Left cardiac atrium (tissue), 4 donors: ENCODE data around the gene CACNA2D3. TPM values are rescaled to one million over a fixed set of nuclear protein-coding genes. Genes with fewer than 3 reads are reported as not detected.

Experiments
- ATAC-seq, 2 donors: fragments of 200-7000 bp; cut with Tn5 transposase; one replicate each; pipeline ENCODE4 v1.9.1; 2020; ENCODE audit warnings: mild to moderate bottlenecking in 2 of 2, moderate library complexity in 2 of 2
- DNase-seq: peaks from one replicate; pipeline ENCODE4 v3.0.0-alpha.2; 2020
- intact Hi-C, 2 donors: fragments of 100-400 bp; cut with DNase I; formaldehyde crosslinking; loops; one replicate each; pipeline versions ENCODE4 v1.14.1 to v1.15.1; 2022 to 2023
- total RNA-seq, 2 donors: library from RNA; stranded (reverse); fragmentation: NEBNext Ultra II Directional; extraction: Animal tissue kit (Norgen Biotek cat#: 25700); gene quantifications; one replicate each; pipeline ENCODE4 v1.2.1, GENCODE V29; 2021
- donor health status: DM: no; HTN: yes; CAD: no.
- donor health status: DM: no; HTN: yes; CAD: no; lungs with severe emphysema.
- donor health status: DM: yes; HTN: yes; CAD: no.
- donor health status: Dilated cardiomyopathy.

The CACNA2D3 gene
- total RNA-seq, 2 donors from 2014 or later = 17.3 to 24.2 TPM

DNA sequence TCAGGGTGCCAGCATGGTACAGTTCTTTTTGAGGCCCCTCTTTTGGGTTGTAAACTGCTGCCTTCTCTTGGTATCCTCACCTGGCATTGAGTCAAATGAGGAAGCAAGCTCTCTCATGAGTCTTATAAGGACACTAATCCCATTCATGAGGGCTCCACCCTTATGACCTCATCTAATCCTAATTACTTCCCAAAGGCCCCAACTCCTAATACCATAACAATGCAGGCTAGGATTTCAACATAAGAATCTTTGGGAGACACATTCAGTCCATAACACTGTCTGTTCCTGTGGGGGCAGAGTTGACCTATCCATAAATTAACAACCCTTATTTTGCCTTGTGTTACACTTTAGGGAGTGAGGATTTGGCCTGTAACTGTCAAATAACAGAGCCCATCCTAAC lies 527.2 kb downstream of the CACNA2D3 start:
- ATAC-seq = no peak
- no peak for DNase-seq
- intact Hi-C loops = no loop called here

DNA sequence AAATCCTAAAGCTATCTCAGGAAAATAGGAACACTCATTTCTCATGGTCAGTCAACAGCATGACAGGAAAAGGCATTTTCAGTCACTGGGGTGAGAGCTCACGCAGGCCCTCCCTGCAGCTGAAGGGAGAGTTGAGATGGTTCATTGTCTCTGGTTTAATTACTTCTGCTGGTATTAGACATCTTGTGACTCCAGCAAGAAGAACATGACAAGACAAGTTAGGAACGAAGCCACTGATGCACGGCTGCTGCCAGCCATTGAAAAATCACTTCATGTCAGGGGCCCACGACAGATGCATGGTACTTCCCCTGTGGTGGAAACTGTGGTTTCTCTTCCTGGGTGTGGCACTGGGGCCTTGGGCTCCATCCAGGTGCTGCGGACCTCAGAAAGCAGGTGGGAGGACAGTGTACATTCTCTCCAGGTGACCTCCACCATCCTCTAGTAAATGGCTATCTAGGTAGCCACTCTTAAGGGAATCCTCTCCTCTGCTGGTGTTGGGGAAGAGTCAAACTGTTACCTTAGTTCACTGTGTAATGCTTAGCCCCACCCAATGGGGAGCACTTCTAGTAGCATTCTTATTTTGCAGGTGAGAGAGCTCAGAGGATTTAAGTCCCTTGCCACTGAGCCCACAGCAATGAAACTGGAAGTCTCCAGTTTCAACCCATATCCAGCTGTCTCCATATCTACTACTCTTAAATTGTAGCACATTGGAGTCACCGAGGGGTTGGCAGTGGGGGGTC lies 531.3 kb downstream of the CACNA2D3 start:
- DNase-seq (no peak), ATAC-seq (no peak)
- intact Hi-C loops = no loop called here

DNA sequence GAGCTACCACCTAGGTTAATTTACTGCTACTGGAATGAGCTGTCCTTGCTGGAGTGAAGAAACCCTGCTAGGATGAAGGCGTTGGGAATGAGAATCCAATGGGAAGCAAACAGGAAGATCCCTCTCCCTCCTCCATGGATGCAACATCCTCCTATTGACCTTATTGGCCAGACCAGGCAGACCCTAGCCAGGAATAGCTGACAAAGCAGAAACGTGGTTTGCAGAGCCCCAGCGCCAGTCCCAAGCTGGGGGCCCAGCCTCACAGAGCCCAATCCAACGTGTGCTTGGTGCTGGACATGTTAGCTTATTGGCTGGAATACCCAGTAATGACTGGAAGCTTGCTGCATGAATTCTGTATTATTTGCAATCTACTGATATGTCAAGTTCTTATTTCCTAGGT lies 532.4 kb downstream of the CACNA2D3 start:
- no peak for DNase-seq
- intact Hi-C loops = no loop called here

DNA sequence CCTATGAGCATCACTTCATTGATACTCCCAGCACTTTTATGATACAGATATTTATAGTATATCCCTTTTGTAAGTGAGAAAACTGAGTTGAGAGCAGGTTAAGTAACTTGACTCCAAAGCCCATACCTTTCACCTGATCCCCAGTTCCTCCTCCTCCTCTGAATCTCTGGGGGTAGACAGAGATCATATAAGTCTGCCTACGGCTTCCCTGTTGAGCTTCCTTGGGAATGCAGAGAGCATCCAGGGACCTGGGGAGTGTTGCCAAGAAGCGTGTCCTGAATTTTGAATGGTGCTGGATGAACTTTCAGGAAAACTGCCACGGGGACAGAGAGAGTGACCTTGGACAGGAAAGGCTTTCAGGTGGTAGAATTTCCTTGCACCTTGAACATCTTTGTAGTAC lies 537.0 kb downstream of the CACNA2D3 start:
- ATAC-seq (no peak), DNase-seq (no peak)
- intact Hi-C loops = no loop called here

More for the DNA sequence above, 532.4 kb downstream of the CACNA2D3 start:
- ATAC-seq = no peak

DNA sequence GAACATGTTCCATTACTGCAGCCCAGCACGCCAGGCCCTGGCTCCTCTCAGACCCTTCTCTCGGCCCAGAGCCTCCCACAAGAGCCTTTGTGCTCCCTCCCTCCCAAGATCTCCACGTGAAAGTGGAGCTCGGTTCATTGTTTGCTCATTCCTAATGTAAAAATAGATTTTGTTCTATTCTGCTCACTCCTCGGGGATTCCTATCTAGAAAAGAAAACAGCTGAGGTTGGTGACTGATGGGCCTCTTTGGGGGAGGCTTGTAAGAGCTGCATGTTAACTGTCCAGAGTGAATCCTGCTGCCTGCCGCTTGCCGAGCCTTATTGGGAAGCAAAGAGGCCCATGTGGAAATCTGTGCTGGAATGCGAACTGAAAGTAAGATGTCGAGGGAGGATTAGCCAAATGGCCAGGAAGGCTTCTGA lies 538.4 kb downstream of the CACNA2D3 start:
- intact Hi-C loops = no loop called here
- peak; percentile 36 for DNase-seq

DNA sequence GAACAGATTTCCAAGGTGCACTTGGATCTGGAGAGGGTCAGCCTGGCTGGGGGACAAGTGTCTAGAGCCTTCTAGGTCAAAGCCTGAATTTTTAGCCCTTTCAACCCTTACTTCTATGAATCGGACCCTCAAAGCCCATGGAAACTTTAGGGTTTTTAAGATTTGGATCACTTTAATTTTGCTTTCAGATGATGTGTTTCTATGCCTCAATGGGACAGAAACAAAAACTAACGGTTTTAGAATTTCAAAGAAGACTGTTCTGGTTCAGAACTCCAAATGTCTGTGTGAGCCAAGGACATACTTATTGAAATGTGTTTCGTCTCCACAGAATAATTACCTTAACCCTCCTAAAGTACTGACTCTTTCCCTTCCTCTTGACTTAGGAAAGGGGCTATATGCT lies 538.8 kb downstream of the CACNA2D3 start:
- intact Hi-C loops = no loop called here
- no peak for ATAC-seq
- no peak for DNase-seq

More for the DNA sequence above, 538.4 kb downstream of the CACNA2D3 start:
- peak; percentile 78 to 82 for ATAC-seq

DNA sequence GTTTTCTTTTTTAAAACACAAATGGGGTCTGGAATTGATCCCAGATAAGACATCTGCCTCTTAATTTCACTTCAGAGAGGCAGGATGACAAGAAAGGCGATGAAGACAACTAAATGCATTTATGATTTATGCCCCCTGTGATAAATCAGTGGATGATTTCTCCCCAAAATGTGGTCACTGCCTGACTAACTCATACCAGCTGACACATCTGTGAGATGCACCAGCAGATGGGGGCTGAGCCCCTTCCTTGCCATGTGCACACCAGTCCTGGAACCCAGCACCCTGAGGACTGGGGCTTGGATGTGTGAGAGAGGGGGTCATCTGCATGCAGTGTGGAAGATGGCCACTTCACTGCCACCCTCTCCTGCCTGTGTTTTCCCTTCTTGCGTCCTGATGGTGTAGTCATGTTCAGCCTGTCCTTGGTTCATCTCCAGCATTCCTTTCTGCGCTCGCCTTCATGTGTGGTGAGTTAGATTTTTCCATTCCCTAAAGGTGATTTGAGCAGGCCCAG lies 541.2 kb downstream of the CACNA2D3 start:
- DNase-seq (no peak), ATAC-seq (no peak)
- intact Hi-C loops = no loop called here

DNA sequence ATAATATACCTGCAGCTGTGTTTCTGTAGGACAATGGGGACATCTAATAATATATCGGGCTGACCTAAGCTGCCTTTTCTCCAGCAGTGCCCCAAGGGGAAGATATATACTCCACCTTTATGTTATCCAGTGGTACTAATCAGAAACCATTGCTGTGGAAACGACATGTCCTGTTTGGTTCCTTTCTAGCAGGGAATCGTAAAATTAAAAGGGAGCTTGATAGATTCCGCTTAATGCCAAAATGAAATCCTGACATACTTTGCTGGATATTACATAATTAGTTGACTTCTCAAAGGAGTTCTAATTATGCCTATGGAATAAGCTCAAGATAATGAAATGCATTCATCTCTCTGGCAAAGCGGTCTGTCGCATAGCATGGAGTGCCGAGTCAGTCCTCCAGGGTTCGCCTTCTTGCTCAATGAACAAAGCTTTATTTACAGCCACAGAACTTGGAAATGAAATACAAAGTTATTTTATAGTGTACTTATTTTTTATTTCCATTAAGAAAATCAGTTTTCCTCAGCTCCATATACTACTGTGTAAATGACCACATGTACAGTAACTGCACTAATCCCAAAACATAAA lies 542.8 kb downstream of the CACNA2D3 start:
- ATAC-seq (no peak), DNase-seq (no peak)
- intact Hi-C loops = no loop called here

DNA sequence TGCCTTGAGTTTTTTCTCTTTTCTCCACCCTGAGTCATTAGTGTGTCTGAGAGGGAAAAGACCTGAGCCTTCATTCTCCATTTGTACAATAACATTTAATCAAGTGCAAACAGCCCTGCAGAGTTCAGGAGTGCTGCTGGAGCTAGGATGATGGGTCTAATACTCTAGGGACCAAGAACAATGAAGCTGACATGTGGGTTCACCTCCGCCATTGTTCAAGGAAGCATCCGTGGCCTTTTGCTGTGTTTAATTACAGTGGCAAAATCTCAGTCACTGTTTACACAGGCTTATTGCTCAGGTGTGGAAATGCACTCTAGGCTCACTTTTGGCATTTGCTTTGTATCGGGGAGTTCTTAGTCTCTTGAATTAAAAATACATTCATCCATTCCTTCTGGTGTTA lies 545.9 kb downstream of the CACNA2D3 start:
- DNase-seq (no peak), ATAC-seq (no peak)
- intact Hi-C loops = no loop called here

DNA sequence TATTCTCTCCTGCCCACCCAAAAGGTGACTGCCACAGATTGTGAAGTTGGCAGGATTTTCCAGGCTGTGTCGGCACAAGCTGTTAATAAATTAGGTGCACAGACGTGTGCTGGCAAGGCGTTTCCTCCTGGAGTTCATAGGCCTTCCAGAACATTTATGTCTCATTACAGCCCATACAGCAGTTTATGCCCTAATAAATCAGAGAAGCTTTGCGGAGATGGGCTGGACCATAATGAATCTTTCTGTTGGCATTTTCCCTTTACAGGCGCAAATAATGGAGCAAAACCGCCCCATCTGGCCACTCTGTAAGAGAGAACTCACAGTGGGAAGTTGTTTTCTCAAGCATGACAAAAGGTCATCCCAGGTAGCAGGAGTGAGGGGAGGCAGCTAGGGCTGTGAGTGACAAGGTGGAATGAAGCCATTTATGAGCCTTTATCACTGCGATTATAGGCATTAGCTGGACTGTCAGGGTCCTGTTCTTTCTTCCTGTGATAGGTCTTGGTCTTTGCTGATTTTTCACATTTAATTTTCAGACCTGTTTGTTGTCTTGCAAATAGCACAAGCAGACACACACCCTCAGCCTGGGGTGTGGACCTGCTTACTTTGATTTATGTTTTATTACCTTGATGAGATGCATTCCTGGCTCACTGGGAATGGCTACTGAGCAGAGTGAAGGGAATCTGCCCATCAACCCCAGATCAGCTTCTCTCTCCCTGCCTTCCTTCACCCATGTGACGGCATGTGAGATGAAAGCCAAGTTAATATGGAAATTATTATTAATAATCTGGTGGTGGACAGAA lies 548.0 kb downstream of the CACNA2D3 start:
- no peak for DNase-seq
- no peak for ATAC-seq
- intact Hi-C loops = no loop called here

DNA sequence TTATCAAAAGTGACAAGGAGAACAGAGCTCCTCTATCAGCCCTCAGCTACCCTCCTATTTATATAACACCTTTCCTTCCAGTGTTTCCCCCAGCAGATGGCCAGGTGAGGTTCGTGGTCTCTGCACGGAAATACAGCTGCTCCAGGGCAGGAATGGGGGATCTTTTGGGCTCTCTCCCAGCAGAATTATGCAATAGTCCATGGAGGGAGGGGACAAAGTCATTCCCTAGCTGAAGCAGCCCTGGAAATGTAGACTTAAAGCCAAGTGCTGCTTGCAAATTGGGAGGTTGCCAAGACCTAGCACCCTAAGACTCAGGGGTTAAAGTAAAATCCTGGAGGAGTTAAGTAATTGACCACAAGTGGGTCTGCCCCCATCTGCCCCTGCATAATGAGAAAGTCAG lies 549.2 kb downstream of the CACNA2D3 start:
- intact Hi-C loops = no loop called here
- DNase-seq = no peak
- ATAC-seq = no peak

DNA sequence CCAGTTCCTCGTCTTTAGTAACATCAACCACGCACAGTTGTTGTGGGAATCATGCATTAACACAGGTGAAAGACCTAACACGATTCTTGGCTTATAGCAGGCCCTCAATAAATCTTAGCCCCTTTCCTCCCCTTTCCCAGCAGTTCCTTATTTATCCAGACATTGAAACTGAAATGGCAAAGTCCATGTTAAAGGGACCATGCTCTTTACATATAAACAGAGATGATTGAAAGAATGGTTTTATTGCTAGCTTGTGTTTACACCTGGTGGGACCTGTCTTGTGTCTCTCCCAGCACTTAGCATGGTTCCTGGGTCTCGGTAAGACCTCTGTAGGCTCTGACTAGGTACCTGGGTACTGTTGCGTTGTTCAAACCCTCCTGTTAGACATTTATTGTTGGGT lies 553.7 kb downstream of the CACNA2D3 start:
- intact Hi-C loops = no loop called here
- no peak for ATAC-seq
- no peak for DNase-seq

DNA sequence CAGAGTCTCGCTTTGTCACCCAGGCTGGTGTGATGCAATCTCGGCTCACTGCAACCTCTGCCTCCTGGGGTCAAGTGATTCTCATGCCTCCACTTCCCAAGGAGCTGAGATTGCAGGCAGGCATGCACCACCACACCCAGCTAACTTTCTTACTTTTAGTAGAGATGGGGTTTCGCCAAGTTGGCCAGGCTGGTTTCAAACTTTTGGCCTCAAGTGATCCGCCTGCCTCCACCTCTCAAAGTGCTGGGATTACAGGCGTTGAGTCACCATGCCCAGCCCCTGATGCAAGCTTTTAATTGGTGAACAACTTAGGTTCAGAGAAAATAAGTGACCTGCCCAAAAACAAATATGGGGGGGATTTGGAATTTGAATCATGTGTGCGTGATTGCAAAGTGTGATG lies 559.4 kb downstream of the CACNA2D3 start:
- ATAC-seq (no peak), DNase-seq (no peak)
- intact Hi-C loops = no loop called here

DNA sequence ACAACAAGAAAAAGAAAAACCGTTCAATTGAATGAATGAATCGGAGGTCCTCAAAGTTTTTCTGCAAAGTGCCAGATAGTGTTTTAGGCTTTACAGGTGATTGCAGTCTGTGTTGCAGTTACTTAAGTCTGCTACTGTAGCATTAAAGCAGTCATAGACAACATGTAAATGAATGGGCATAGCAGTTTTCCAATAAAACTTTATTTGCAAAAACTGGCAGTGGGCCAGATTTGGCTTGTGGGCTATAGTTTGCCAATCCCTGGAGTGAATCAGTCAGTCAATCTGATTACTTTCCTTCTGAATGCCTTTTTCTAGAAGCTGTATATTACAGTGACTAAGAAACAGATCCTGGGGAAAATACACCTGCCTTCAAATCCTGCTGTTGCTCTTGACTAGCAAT lies 562.9 kb downstream of the CACNA2D3 start:
- intact Hi-C loops = no loop called here
- no peak for ATAC-seq

DNA sequence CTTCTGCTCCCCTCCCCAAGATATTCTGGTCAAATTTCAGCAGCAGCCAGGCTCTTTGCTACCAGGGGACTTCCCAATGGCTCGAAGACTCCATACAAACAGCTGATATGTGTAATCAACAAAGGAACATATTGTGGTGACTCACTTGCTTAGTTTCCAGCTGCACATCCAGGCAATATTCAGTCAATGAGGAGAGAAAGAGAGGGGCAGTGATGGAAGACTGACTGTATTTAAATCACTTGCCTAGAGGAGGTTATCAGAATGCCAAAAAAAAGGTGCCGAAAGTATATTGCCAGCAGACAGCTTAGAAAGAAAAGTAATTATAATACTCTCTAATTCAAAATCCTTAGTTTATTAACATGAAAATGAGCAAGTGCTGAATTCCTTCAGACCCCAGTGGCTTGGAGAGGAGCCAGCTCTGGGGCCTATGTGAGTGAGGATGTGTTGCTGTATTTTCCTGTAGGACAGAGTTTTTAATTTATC lies 569.0 kb downstream of the CACNA2D3 start:
- ATAC-seq = peak in 1 of 2 donors; percentile 62
- no peak for DNase-seq

More for the DNA sequence above, 562.9 kb downstream of the CACNA2D3 start:
- no peak for DNase-seq

DNA sequence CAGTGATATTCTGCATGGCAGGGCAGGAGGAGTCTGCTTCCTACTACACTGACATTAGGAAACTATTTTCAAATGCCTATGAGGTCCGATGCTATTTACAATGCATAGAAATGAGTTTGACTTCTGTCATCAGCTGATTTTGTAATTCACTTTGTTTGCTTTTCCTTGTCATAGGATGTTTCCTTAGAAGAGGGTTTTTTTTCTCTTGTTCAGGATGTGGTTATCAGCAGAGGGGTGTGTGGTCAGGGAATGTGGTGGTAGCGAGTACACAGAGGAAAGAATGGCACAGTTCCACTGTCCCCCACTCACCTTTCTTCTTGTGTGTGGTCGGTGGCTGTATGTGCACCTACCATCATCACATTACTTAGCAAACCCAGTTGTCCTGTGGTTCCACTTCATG lies 574.0 kb downstream of the CACNA2D3 start:
- DNase-seq = no peak
- intact Hi-C loops = no loop called here
- no peak for ATAC-seq

More for the DNA sequence above, 569.0 kb downstream of the CACNA2D3 start:
- intact Hi-C loops = no loop called here

DNA sequence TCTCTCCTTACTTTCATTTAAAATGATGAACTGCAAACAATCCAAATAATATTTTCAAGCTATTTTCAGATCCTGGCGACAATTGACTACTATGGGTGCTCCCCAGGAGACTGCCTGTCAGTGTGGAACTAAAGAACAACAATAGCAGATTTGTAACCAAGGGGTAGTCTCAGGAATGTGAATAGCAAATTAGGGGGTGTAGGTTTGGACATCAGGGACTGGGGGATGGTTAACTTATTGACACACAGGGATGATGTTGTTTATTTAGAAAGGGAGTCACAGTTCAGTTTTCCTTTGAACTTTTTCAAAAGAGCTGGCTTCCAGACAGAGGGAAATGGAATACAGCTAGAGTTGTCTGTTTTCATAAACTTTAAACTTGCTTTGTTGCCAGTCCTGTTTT lies 575.7 kb downstream of the CACNA2D3 start:
- ATAC-seq (no peak), DNase-seq (no peak)
- intact Hi-C loops = no loop called here

DNA sequence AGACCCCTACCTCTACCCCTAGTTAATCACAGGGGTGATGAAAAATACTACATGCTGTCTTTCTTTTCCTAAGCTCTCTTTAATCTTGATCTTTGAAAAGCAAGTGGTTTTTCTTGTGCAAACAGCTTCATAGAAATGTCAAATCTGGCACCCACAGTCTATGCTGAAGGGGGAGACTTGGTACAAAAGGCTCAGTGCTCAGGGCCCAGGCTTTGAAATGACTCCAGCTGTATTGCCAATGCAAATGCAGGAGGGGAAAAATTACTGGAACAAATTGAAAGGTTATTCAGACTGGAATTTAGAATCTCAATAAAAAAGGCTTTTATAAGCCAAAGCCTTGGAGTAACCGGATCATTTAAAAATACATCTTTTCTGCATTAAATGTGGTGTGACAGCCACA lies 581.6 kb downstream of the CACNA2D3 start:
- intact Hi-C loops = no loop called here
- DNase-seq (no peak), ATAC-seq (no peak)

DNA sequence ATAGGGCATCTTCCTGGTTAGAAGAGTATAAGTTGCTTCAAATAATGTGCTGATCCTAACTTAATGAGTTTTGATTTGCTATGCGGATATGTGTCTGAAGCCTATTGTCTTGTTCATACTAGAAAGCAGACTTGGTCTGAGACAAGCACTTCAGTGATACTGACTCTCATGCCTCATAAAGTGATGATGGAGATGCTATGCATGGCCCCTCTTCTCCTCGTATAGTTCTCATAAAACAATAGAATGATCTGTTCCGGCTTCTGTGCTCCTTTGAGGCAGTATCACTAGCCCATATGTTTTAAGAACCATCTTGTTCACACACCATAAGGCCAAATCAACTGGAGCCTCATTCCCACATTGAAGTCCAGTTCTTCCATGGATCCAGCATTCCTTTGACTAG lies 583.4 kb downstream of the CACNA2D3 start:
- intact Hi-C loops = no loop called here
- DNase-seq = no peak
- no peak for ATAC-seq

DNA sequence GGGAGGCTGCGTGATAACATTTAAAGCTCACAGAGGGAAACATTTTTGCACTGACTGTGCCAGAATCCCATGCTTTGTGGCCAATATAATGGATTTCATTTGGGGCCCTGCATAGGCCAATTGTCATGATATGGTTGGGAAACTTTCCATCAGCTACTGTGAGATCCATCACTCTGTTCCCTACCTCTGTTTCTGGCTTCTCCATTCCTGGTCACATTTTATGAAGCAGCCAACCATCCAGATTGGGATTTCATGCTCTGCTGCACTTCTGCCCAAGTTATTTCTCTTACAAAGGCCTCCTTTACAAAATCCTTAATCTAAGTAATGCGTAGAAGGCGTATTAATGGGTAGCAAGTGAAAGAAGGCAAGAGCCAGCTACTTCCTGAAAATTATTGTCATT lies 584.4 kb downstream of the CACNA2D3 start:
- intact Hi-C loops = no loop called here
- no peak for DNase-seq
- no peak for ATAC-seq
